ENCODE results near the gene FOXA3.

- TF ChIP-seq CHD2 (IDR thresholded peaks at IDR 0.05; ENCODE audit: low read length, partially characterized antibody) (no peak), POLR2A (IDR thresholded peaks at IDR 0.05; ENCODE audit: low read length) (no peak), MYC (IDR thresholded peaks at IDR 0.05; ENCODE audit: borderline replicate concordance, low read length) (no peak), CBX2 (IDR thresholded peaks at IDR 0.05; ENCODE audit: borderline replicate concordance, low read depth) (no peak), CTCF (IDR thresholded peaks at IDR 0.05) (no peak), RFX5 (IDR thresholded peaks at IDR 0.05) (no peak), CBX8 (IDR thresholded peaks at IDR 0.05) (no peak), REST (IDR thresholded peaks at IDR 0.05) (no peak), ESRRA (IDR thresholded peaks at IDR 0.05; ENCODE audit: borderline replicate concordance, low read length) (no peak), JUNB (IDR thresholded peaks at IDR 0.05) (no peak), MAZ (IDR thresholded peaks at IDR 0.05; ENCODE audit: borderline replicate concordance, low read depth, low read length) (no peak), TP53 (CRISPR knock-in tag; IDR thresholded peaks at IDR 0.05) (no peak), SREBF2 (IDR thresholded peaks at IDR 0.05) (no peak), MAX (IDR thresholded peaks at IDR 0.05) (no peak)
Measured at GRCh38 chr19:45879971-45880370, 15.8 kb downstream of the FOXA3 start.
